HFFc6 (cell line): Measurements from ENCODE around the gene PCCA. TPM values are rescaled to one million over a fixed set of nuclear protein-coding genes. Genes with fewer than 3 reads are reported as not detected.

Experiments used
- DNase-seq: peaks from one replicate; pipeline ENCODE4 v3.0.0-alpha.2; 2018
- H3K27ac Mint-ChIP-seq: 2 replicates; pipeline ENCODE4 v1.8.0; 2020; ENCODE audit warnings: mild to moderate bottlenecking, mixed read lengths
- H3K27me3 Mint-ChIP-seq: 2 replicates; pipeline ENCODE4 v1.8.0; 2021; ENCODE audit warnings: mild to moderate bottlenecking, moderate library complexity, mixed read lengths; ENCODE audit not compliant: insufficient read depth
- H3K36me3 Mint-ChIP-seq: 2 replicates; pipeline ENCODE4 v1.8.0; 2021; ENCODE audit warnings: low read depth, mixed read lengths
- H3K4me1 Mint-ChIP-seq: 2 replicates; pipeline ENCODE4 v1.8.0; 2020; ENCODE audit warnings: low read depth, mixed read lengths
- H3K4me3 Mint-ChIP-seq: 2 replicates; pipeline ENCODE4 v1.8.0; 2020; ENCODE audit warnings: mild to moderate bottlenecking, moderate library complexity, mixed read lengths
- H3K9me3 Mint-ChIP-seq: 2 replicates; pipeline ENCODE4 v1.8.0; 2020; ENCODE audit warnings: mild to moderate bottlenecking, mixed read lengths
- CTCF ChIP-seq: fragments of 200-600 bp; sonication (generic); IDR thresholded peaks from 2 replicates; pipeline ENCODE4 v1.5.0; 2021; ENCODE audit warnings: antibody characterized with exemption, mild to moderate bottlenecking
- total RNA-seq, 6 experiments: library from RNA; stranded (reverse); fragmentation: NEBNext Ultra II Directional; extraction: Animal tissue kit (Norgen Biotek cat#: 25700); gene quantifications; 2 replicates in 1 of 6; 3 replicates in 5 of 6; pipeline ENCODE4 v1.2.3, GENCODE V29; 2021

The PCCA gene
- total RNA-seq, 6 experiments from 2014 or later, result 12.9 to 16.9 (median 14.7) TPM

- H3K27ac Mint-ChIP-seq, result peak overlapping the region; percentile 86
- H3K36me3 Mint-ChIP-seq, result peaks cover 20% of the 10 kb centered on the region
- no peak overlapping the region for H3K4me3 Mint-ChIP-seq
Measured at GRCh38 chr13:100443278-100443997, 354.5 kb downstream of the PCCA start.

GRCh38 chr13:100443998-100444328, 355.1 kb downstream of the PCCA start:
- no peak for TF ChIP-seq CTCF

More at GRCh38 chr13:100443278-100443997, 354.5 kb downstream of the PCCA start:
- no peak for DNase-seq
- Mint-ChIP-seq H3K9me3 (no peaks in the 10 kb centered on the region), H3K27me3 (no peaks in the 10 kb centered on the region), H3K4me1 (peaks cover 54% of the 10 kb centered on the region)
- TF ChIP-seq CTCF, result no peak

GRCh38 chr13:100447831-100448230, 358.9 kb downstream of the PCCA start:
- no peak for TF ChIP-seq CTCF
- DNase-seq, result no peak
- H3K4me1 Mint-ChIP-seq, result peaks cover 14% of the 10 kb centered on the region
- H3K4me3 Mint-ChIP-seq, result no peak overlapping the region
- H3K27ac Mint-ChIP-seq, result peak overlapping the region; percentile 35; the same call in 1 of the 2 replicates
- H3K27me3 Mint-ChIP-seq, result no peaks in the 10 kb centered on the region; the same call in 1 of the 2 replicates
- peaks cover 20% of the 10 kb centered on the region for H3K36me3 Mint-ChIP-seq
- H3K9me3 Mint-ChIP-seq, result no peaks in the 10 kb centered on the region

More at GRCh38 chr13:100443998-100444328, 355.1 kb downstream of the PCCA start:
- H3K4me3 Mint-ChIP-seq, result no peak overlapping the region
- peaks cover 49% of the 10 kb centered on the region for H3K4me1 Mint-ChIP-seq
- peak; percentile 19 for DNase-seq
- no peaks in the 10 kb centered on the region for H3K9me3 Mint-ChIP-seq
- H3K27me3 Mint-ChIP-seq, result no peaks in the 10 kb centered on the region
- peaks cover 16% of the 10 kb centered on the region for H3K36me3 Mint-ChIP-seq
- H3K27ac Mint-ChIP-seq, result peak overlapping the region; percentile 60

GRCh38 chr13:100451923-100452322, 363.0 kb downstream of the PCCA start:
- H3K27me3 Mint-ChIP-seq, result no peaks in the 10 kb centered on the region; the same call in 1 of the 2 replicates
- no peak for TF ChIP-seq CTCF
- H3K36me3 Mint-ChIP-seq, result peaks cover 23% of the 10 kb centered on the region
- no peak overlapping the region for H3K27ac Mint-ChIP-seq
- no peak for DNase-seq
- peaks cover 16% of the 10 kb centered on the region for H3K4me1 Mint-ChIP-seq
- no peaks in the 10 kb centered on the region for H3K9me3 Mint-ChIP-seq
- no peak overlapping the region for H3K4me3 Mint-ChIP-seq

- DNase-seq, result peak; percentile 39
- no peak for TF ChIP-seq CTCF
- Mint-ChIP-seq H3K27me3 (no peaks in the 10 kb centered on the region; the same call in 1 of the 2 replicates), H3K4me3 (no peak overlapping the region), H3K27ac (peak overlapping the region; percentile 30; the same call in 1 of the 2 replicates), H3K4me1 (peaks cover 16% of the 10 kb centered on the region), H3K36me3 (peaks cover 26% of the 10 kb centered on the region), H3K9me3 (no peaks in the 10 kb centered on the region)
Measured at GRCh38 chr13:100454876-100455275, 366.0 kb downstream of the PCCA start.
